Mesenchymal stem cell (in vitro differentiated cells and primary cell): ENCODE data around the gene FBXL13.
"Not testable (repeated sequence)": the region's sequence is repeated elsewhere in the genome, so short reads cannot be mapped to it uniquely, and the experiment has no call there.

Experiments
- DNase-seq: peaks from one replicate; pipeline ENCODE4 v3.0.0-alpha.2; 2013
- H2AFZ ChIP-seq: one replicate; pipeline ENCODE4 v1.6.1; 2013; ENCODE audit warnings: low read depth, mild to moderate bottlenecking, control low read depth, inconsistent platforms, low read length, moderate library complexity
- H2AK5ac ChIP-seq: 2 replicates; pipeline ENCODE4 v1.6.1; 2013; ENCODE audit warnings: low read length, moderate library complexity, mild to moderate bottlenecking, inconsistent platforms; ENCODE audit not compliant: severe bottlenecking
- H2BK120ac ChIP-seq: one replicate; pipeline ENCODE4 v1.6.1; 2013; ENCODE audit warnings: low read depth, mild to moderate bottlenecking, inconsistent platforms, low read length, moderate library complexity
- H2BK12ac ChIP-seq, 2 experiments: one replicate each; pipeline ENCODE4 v1.6.1; 2013; ENCODE audit warnings: inconsistent platforms in 2 of 2, low read length in 2 of 2, mild to moderate bottlenecking in 2 of 2, moderate library complexity in 2 of 2, control low read depth in 1 of 2
- H2BK15ac ChIP-seq: one replicate; pipeline ENCODE4 v1.6.1; 2013; ENCODE audit warnings: mild to moderate bottlenecking, low read depth, inconsistent platforms; ENCODE audit not compliant: poor library complexity, severe bottlenecking
- H2BK5ac ChIP-seq: 2 replicates; pipeline ENCODE4 v1.6.1; 2013; ENCODE audit warnings: low read depth, mild to moderate bottlenecking, low read length, control low read depth, inconsistent platforms; ENCODE audit not compliant: poor library complexity, severe bottlenecking
- H3K14ac ChIP-seq, 2 experiments: one replicate each; pipeline ENCODE4 v1.6.1; 2013; ENCODE audit warnings: inconsistent platforms in 2 of 2, low read length in 2 of 2, control low read depth in 1 of 2, mild to moderate bottlenecking in 1 of 2, moderate library complexity in 1 of 2
- H3K18ac ChIP-seq, 2 experiments: one replicate each; pipeline ENCODE4 v1.6.1; 2013; ENCODE audit warnings: inconsistent platforms in 2 of 2, low read length in 2 of 2, control low read depth in 1 of 2, low read depth in 1 of 2, mild to moderate bottlenecking in 1 of 2
- H3K23ac ChIP-seq, 2 experiments: one replicate each; pipeline ENCODE4 v1.6.1; 2013; ENCODE audit warnings: inconsistent platforms in 2 of 2, low read length in 2 of 2, mild to moderate bottlenecking in 2 of 2, moderate library complexity in 2 of 2, control low read depth in 1 of 2
- H3K27ac ChIP-seq: 2 replicates; pipeline ENCODE4 v1.5.1; 2013; ENCODE audit warnings: mild to moderate bottlenecking, moderate library complexity, low read length, control low read depth, inconsistent platforms; ENCODE audit not compliant: poor library complexity, severe bottlenecking
- H3K27me3 ChIP-seq, 2 experiments: 2 replicates each; pipeline versions ENCODE4 v1.6.1 to v1.7.0; 2013; ENCODE audit warnings: low read length in 2 of 2, mild to moderate bottlenecking in 2 of 2, moderate library complexity in 2 of 2, control low read depth in 1 of 2, inconsistent platforms in 1 of 2; ENCODE audit not compliant: control insufficient read depth in 1 of 2, insufficient read depth in 1 of 2
- H3K36me3 ChIP-seq, 2 experiments: 2 replicates each; pipeline versions ENCODE4 v1.6.1 to v1.7.0; 2013; ENCODE audit warnings: low read length in 2 of 2, control low read depth in 1 of 2, inconsistent platforms in 1 of 2, low read depth in 1 of 2, mild to moderate bottlenecking in 1 of 2; ENCODE audit not compliant: insufficient read depth in 2 of 2, control insufficient read depth in 1 of 2
- H3K4ac ChIP-seq, 2 experiments: one replicate each; pipeline ENCODE4 v1.6.1; 2013; ENCODE audit warnings: inconsistent platforms in 2 of 2, low read length in 2 of 2, mild to moderate bottlenecking in 2 of 2, moderate library complexity in 2 of 2, control low read depth in 1 of 2, low read depth in 1 of 2
- H3K4me1 ChIP-seq: 2 replicates; pipeline ENCODE4 v1.6.1; 2013; ENCODE audit warnings: low read depth, low read length, control low read depth; ENCODE audit not compliant: control insufficient read depth, insufficient read depth
- H3K4me2 ChIP-seq: 2 replicates; pipeline ENCODE4 v1.6.1; 2013; ENCODE audit warnings: low read length, mild to moderate bottlenecking, inconsistent platforms; ENCODE audit not compliant: poor library complexity, severe bottlenecking
- H3K4me3 ChIP-seq, 2 experiments: 2 replicates each; pipeline versions ENCODE4 v1.5.1 to v1.7.0; 2013; ENCODE audit warnings: low read length in 2 of 2, mild to moderate bottlenecking in 2 of 2, control low read depth in 1 of 2, low read depth in 1 of 2; ENCODE audit not compliant: insufficient read depth in 1 of 2
- H3K79me1 ChIP-seq: replicated peaks from 2 replicates; pipeline ENCODE4 v1.6.1; 2013; ENCODE audit warnings: mild to moderate bottlenecking, control low read depth, low read length, inconsistent platforms; ENCODE audit not compliant: poor library complexity, severe bottlenecking
- H3K9ac ChIP-seq: 2 replicates; pipeline ENCODE4 v1.7.0; 2013; ENCODE audit warnings: mild to moderate bottlenecking, low read length, moderate library complexity
- H3K9me3 ChIP-seq: 2 replicates; pipeline ENCODE4 v1.7.0; 2013; ENCODE audit warnings: mild to moderate bottlenecking, low read length; ENCODE audit not compliant: control insufficient read depth
- H4K8ac ChIP-seq: one replicate; pipeline ENCODE4 v1.6.1; 2013; ENCODE audit warnings: inconsistent platforms, mild to moderate bottlenecking, low read length, moderate library complexity
- H4K91ac ChIP-seq: one replicate; pipeline ENCODE4 v1.6.1; 2013; ENCODE audit warnings: mild to moderate bottlenecking, low read length, inconsistent platforms
- WGBS: methylation state at CpG from one replicate; pipeline ENCODE4 v1.1.7; 2013; ENCODE audit warnings: mixed read lengths; 5-methylcytosine and 5-hydroxymethylcytosine counted together

Gene FBXL13

GRCh38 chr7:103051519-103051918, 23.1 kb downstream of the FBXL13 start:
- 91% methylated on average over 6 of the region's 6 CpGs for WGBS

GRCh38 chr7:103048833-103049232, 25.8 kb downstream of the FBXL13 start:
- no peak overlapping the region for H3K4me2 ChIP-seq
- peaks cover 26% of the 10 kb centered on the region for H3K9me3 ChIP-seq
- no peak overlapping the region for H3K4ac ChIP-seq
- H3K9ac ChIP-seq: no peak overlapping the region
- peaks cover 1% of the 10 kb centered on the region for H3K79me1 ChIP-seq
- no peak overlapping the region for H3K23ac ChIP-seq
- H2BK120ac ChIP-seq: no peak overlapping the region
- H2AK5ac ChIP-seq: no peak overlapping the region
- no peak overlapping the region for H2BK15ac ChIP-seq
- no peak overlapping the region for H2BK12ac ChIP-seq
- no peaks in the 10 kb centered on the region for H3K4me1 ChIP-seq
- H4K8ac ChIP-seq: no peak overlapping the region
- no peaks in the 10 kb centered on the region for H3K36me3 ChIP-seq
- no peak overlapping the region for H3K18ac ChIP-seq
- no peak overlapping the region for H2AFZ ChIP-seq
- 77% methylated on average over 2 of the region's 2 CpGs for WGBS
- H3K27me3 ChIP-seq: no peaks in the 10 kb centered on the region
- peak; percentile 15 for DNase-seq
- no peak overlapping the region for H3K27ac ChIP-seq
- H3K14ac ChIP-seq: no peak overlapping the region
- no peak overlapping the region for H3K4me3 ChIP-seq
- H4K91ac ChIP-seq: no peak overlapping the region
- no peak overlapping the region for H2BK5ac ChIP-seq

More at GRCh38 chr7:103051519-103051918, 23.1 kb downstream of the FBXL13 start:
- Histone ChIP-seq H4K91ac (no peak overlapping the region), H3K23ac (no peak overlapping the region), H2BK15ac (no peak overlapping the region), H2BK12ac (no peak overlapping the region), H2AFZ (no peak overlapping the region), H3K4me2 (no peak overlapping the region), H3K4me3 (no peak overlapping the region), H3K4ac (no peak overlapping the region), H3K9ac (no peak overlapping the region), H3K36me3 (no peaks in the 10 kb centered on the region), H4K8ac (no peak overlapping the region), H3K79me1 (peaks cover 1% of the 10 kb centered on the region), H3K27ac (no peak overlapping the region), H3K9me3 (peaks cover 23% of the 10 kb centered on the region), H2BK120ac (no peak overlapping the region), H3K4me1 (no peaks in the 10 kb centered on the region), H2BK5ac (no peak overlapping the region), H3K18ac (no peak overlapping the region), H3K14ac (no peak overlapping the region), H3K27me3 (no peaks in the 10 kb centered on the region), H2AK5ac (no peak overlapping the region)
- no peak for DNase-seq

- H3K4me2 ChIP-seq, H3K18ac ChIP-seq: not testable (repeated sequence)
- 94% methylated on average over 1 of the region's 1 CpG for WGBS
Observed at GRCh38 chr7:103041815-103042214, 32.8 kb downstream of the FBXL13 start.

GRCh38 chr7:103037823-103038739, 36.5 kb downstream of the FBXL13 start:
- H3K14ac ChIP-seq, H3K4me1 ChIP-seq, H2BK12ac ChIP-seq, H3K36me3 ChIP-seq, H2BK120ac ChIP-seq, H2AK5ac ChIP-seq, H3K79me1 ChIP-seq, H3K27me3 ChIP-seq, DNase-seq, H3K4ac ChIP-seq, H3K4me2 ChIP-seq, H3K4me3 ChIP-seq, H3K9ac ChIP-seq, H2AFZ ChIP-seq, H3K18ac ChIP-seq, H3K9me3 ChIP-seq, H3K23ac ChIP-seq, H2BK5ac ChIP-seq, H3K27ac ChIP-seq, H2BK15ac ChIP-seq: not testable (repeated sequence)
- WGBS: 84% methylated on average over 20 of the region's 20 CpGs
- peak overlapping the region; percentile 39 for H4K91ac ChIP-seq
- peak overlapping the region; percentile 63 for H4K8ac ChIP-seq

More at GRCh38 chr7:103041815-103042214, 32.8 kb downstream of the FBXL13 start:
- not testable (repeated sequence) for H2BK5ac ChIP-seq, H2AFZ ChIP-seq, H2BK12ac ChIP-seq, H4K8ac ChIP-seq, H2BK15ac ChIP-seq, H3K23ac ChIP-seq, H3K36me3 ChIP-seq, H3K79me1 ChIP-seq, H3K4me3 ChIP-seq, H3K9me3 ChIP-seq, H3K14ac ChIP-seq, H3K4me1 ChIP-seq, H4K91ac ChIP-seq, H2BK120ac ChIP-seq, H3K27me3 ChIP-seq, H3K9ac ChIP-seq, H3K4ac ChIP-seq, H3K27ac ChIP-seq, H2AK5ac ChIP-seq, DNase-seq
